Fibroblast of peridontal ligament (primary cell): ENCODE measurements around the gene CACNA1G.

ENCODE experiments used
- DNase-seq: peaks from one replicate; pipeline ENCODE4 v3.0.0-alpha.2; 2010; ENCODE audit errors: extremely low read depth

CACNA1G gene

GRCh38 chr17:50631908-50632571 lies 71.5 kb downstream of the CACNA1G start:
- DNase-seq, result no peak

DNA sequence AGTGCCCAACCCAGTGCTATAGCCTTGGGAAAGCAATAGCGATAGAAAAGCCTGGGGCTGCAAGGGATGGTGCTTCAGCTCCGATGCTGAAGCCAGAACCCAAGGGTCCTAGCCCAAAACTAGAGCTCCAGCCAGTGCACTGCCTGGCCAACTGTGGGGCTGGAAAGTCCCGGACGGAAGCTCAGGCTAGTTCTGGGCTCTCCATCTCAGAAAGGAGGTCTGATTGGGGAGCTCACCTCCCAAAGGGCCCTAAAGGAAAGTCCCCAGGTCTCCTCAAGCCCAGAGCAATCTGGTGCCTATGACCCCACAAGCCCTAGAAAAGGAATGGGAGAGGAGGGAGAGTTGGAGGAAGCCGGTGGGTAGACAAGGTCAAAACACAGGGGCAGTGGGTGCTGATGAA lies 72.1 kb downstream of the CACNA1G start:
- DNase-seq, result no peak

DNA sequence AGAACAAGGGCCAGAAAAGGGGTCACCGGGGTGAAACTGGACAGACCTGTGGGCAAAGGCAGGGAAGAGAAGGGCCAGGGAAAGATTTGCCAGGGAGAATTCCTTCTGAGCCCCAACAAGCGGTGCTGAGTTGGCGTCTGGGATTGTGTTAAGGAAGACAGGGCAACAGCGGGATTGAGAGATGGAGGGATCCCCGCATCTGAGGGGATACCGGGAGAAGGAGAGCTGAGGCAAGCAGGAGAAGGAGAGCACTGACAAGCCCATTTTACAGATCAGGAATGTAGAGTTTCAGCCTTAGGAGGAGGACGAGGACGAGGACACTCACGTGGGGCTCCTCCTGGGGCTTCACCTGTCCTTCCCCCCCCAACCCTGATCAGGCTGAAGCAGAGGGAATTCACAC lies 73.2 kb downstream of the CACNA1G start:
- DNase-seq, result no peak

DNA sequence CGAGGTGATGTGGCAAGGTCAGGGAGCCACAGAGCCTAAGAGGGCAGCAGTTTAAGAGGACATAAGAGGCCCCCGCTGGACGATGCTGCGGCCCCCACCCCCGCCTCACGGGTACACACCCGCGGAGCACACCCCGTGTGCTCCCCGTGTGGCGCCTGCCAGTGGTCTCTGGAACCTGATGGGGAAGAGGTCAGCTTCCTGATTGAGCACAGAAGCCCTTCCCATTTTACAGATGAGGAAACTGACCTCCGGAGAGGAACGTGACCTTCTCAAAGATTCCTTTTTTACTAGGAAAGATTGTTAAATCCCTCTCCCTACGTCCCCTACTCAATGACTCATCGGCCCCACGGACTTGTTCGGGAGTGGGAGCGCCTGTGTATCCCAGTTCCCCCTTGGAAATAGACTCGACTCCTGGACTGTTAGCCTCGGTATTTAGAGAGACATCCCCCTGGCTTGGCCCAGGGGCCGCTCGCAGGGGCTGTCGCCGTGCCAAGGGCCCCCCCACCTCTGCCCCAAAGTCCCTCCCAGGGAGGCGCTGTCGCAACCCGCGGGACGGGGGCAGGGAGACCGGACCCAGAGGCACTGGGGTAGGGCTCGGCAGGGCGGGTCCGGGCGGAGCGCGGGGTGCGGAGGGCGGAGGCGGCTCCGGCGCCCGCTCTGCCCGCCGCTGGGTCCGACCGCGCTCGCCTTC lies 73.9 kb downstream of the CACNA1G start, which contains the start of gene ABCC3:
ABCC3 (plus strand) TSS at position 658 of the 691 bp plus-strand sequence. CDS start 56 bp downstream, outside the sequence.
- DNase-seq, result peak; percentile 39

DNA sequence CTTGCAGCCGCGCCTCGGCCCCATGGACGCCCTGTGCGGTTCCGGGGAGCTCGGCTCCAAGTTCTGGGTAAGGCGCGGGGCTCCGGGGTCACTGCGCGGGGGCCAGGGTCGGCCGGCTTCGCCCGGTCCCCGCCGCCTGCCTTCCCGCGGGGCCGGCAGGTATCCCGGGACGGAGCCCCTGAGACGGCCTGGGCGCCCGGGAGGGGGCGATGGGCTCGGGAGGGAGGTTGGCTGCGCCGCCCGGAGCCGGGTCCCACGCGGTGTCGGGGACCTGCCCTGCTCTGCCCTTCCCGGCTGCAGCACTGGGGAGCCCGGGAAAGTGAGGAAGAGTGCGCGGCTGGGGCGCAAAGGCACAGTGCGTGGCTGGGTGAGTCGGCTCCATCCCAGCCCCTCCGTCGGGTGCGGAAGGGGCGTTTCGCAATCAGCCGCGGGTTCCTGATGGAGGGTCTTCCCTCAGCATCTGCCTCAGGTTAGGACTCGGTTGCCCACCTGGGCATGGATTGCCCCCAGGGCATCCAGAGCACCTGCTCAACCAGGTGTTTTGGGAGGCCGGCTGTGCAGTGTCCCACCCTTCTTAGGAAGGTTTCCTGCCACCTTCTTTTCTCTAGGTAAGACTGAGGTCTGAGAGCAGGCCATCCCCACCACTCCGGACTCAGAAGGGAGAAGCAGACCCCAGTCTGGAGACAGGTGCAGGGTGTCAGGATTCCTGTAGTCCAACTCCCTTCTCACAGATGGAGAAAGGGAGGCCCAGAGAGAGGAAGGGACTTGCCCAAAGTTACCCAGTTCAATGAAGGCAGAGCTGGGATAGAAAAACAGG lies 74.6 kb downstream of the CACNA1G start:
- no peak for DNase-seq

GRCh38 chr17:50635732-50635981 lies 75.1 kb downstream of the CACNA1G start:
- no peak for DNase-seq

DNA sequence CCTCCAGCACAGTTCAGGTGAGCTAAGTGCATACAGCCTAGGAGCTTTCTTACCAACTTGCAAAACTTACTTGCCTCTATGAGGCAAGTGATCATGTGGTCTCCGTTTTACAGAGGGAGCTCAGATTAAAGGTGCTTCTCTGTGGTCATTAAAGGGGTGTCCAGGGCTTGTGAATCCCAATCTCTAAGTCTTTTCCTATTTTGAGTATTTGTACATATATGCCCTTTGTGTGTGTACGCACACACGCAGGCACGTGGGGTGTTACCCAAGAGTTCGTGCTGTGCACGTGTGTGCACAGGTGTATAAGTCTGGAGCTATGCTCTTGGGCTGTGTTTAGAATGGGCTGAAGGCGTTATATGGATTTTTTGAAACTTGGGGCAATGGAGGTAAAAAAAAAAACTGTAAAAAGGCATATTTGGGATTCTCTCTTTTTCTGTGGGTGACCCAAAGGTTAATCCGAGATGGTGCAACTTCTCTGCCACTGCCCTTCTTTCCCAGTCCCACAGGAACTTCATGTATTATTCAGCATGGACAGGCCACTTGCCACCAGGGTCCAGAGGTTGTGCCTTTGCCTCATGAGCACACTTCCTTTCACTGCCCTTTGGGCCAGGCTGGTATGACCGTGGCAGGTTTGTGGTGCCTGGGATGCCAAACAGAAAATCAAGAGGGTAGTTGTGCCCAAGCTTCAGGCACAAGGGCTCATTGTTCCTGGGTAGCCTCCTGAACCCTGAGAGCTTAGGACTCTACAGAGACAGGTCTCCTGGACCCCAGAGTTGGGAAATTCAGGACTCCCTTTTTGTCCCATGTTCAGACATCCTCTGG lies 75.7 kb downstream of the CACNA1G start:
- no peak for DNase-seq

DNA sequence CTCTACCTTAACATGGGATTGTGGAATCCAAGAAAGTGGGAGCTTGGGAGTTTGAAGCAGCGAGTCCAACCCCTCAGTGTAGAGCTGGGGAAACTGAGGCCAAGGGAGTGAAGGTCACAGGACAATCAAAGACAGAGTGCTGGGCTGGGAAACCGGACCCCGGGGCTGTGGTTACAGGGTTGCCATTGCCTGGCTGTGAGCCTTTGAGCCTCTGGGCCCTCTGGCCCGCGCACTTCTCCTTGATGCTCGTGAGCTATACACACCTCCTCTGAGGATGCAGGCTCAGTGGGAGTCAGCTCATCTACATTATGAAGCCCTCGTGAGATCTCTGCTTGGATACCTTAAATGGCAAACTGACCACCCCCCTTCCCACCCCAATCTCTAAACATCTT lies 76.3 kb downstream of the CACNA1G start:
- DNase-seq, result no peak

DNA sequence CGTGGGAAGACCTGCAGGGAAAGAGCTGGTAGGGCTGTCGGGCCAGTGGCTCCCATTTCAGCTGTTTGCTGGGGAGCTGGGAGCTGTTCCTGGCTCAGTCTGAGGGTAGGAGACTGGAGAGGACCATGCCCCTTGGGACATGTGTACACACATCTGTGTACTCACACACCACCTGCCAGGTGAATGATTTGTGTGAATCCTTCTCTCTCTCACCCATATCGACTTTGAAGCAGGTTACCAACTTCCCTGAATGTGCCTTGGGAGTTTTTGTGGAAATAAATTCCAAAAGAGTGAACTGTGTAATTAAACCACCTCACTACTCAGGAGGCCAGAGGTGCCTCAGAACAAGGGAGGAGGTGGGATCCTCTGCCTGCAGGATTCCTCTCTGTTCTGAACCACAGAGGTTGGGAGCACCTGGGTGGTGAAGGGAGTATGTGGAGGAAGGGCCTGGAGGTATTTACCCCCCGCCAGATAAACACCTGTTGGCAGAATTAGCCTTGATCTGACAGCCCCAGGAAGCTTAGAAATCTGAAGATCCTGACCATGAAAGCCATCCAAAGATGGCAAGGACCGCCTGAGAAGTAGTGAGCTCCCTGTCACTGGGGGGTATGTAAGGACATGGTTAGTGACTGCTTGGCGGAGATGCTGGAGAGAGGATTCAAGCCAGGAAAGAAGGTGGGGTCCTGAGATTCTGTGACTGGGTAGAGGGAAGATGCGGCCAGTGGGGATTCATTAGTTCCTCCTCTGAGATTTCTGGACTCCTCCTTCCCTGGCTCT lies 77.5 kb downstream of the CACNA1G start:
- DNase-seq, result no peak

DNA sequence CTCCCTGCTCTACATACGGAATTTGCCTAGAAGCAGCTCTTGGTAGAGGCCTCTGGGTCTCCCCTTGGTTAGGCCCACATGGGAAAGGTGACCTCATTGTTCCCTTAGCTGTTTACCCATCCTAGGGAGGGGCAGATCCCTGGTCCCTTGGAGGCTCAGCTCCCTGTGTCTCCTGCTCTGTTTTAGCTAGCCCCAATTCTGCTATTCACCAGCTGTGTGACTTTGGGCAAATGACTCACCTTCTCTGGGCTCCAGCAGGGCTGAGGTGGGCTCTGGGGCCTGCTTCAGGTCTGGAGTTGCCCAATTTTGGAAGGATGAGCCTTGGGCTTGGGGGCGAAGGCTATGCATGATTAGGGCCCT lies 78.1 kb downstream of the CACNA1G start:
- DNase-seq, result no peak

- peak; percentile 91 for DNase-seq
These were observed 78.6 kb downstream of the CACNA1G start for GRCh38 chr17:50638966-50639713.

GRCh38 chr17:50640686-50641351 lies 80.3 kb downstream of the CACNA1G start:
- DNase-seq, result no peak

DNA sequence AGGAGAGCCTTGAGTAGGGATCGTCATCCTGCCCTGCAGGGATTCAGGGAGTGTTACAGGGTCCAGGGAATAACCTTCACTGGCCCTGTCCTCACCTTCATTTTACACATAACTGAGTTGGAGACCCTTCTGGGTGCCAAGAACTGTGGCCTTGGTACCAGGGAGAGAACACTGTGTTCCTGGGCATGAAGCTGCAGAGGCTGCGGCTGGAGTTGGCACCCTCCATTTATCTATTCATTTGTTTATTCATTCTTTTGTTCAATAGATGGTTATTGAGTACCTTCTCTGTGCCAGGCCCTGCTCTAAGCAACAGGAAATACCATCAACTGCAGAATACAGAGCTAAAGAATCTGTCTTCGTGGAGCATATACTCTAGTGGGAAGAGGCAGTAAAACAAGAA lies 80.8 kb downstream of the CACNA1G start:
- DNase-seq, result no peak

- no peak for DNase-seq
These were observed 81.7 kb downstream of the CACNA1G start for GRCh38 chr17:50642071-50642721.

DNA sequence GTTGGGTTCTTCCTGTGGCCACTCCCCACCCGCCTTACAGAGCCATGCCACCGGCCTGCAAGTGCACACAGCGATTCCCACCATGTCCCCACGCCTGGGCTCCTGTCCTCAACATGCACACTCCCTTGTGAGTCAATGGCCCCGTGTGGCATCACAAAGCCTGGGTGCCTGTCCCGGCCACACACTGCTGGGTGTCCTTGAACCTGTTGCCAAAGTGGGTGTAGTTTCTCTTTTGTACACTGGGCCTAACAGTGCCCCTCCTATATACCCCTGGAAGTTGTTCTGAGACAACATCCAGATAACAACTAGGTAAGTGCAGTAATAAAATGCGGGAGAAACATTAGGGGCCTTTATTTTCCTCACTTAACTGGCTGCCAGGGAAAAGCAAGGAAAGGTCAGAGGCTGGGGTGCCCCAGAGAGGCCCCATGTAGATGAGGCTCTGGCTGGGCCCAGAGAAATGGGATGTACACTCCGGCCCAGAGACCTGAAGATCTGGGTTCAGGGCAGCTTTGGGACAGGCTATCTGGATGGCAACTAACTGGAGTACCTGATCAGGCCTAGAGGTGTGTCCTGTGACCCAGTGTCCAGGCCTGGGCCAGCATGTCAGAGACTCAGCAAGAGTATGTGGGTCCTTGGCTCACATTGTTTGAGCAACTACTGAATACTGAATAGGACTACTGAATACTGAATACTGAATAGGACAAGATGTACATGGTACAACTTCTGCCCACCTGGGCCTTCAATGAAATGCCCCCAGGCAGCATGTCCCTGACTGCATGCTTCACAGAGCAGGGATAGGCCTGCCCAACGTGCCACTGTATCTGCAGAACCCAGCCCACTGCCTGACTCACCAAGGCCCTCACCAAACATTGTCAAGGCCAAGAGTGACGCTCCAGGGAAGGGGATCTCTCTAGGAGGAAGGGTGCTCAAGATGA lies 82.5 kb downstream of the CACNA1G start:
- no peak for DNase-seq

DNA sequence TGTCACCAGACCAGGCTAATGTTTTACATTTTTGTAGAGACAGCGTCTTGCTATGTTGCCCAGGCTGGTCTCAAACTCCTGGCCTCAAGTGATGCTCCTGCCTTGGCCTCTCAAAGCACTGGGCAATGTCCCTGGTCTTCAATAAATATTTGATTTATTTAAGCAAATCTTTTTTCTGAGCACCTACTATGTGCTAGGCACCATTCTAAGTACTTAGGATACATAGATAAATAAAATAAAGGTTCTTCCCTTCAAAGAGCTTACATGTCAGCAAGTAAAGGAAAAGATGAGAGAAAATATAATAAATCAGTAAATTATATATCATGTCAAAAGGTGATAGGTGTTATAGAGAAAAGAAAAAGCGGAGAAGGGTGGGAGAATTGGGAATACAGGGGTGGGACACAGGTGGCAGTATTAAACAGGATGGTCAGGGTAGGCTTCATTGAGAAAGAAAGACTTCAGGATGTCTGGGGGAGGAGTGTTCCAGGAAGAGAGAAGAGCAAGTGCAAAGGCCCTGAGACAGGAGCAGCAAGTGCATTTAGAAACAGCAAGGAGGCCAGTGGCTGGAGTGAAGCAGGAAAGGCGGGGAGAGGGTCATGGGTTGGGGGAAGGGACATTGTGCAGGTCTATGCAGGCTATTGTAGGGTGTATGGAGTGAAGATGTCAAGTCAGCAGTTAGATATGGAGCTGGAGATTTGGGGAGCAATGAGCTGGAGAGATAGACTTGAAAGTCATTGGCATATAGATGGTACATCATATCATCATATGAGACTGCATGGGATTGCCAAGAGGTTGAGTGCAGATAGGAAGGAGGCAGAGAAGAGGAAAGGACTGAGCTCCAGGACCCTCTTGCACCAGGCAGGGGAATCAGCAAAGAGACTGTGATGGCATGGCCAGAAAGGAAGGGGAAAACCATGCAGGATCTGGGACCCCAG lies 85.5 kb downstream of the CACNA1G start:
- no peak for DNase-seq

GRCh38 chr17:50647187-50647586 lies 86.7 kb downstream of the CACNA1G start:
- no peak for DNase-seq
